GM19463 (cell line): Measurements from ENCODE around the gene KCNG4.
"Not testable (repeated sequence)": the region's sequence is repeated elsewhere in the genome, so short reads cannot be mapped to it uniquely, and the experiment has no call there.

Experiments
- ATAC-seq: cut with Tn5 transposase; IDR thresholded peaks from one replicate; pipeline ENCODE4 v1.9.1; 2021; ENCODE audit warnings: mild to moderate bottlenecking, moderate library complexity; ENCODE audit not compliant: unreplicated experiment

Gene KCNG4

GRCh38 chr16:84237994-84238750, 1.6 kb downstream of the KCNG4 start:
- no peak for ATAC-seq

GRCh38 chr16:84236671-84237070, 3.1 kb downstream of the KCNG4 start:
- no peak for ATAC-seq

- no peak for ATAC-seq
These were observed 5.2 kb downstream of the KCNG4 start for GRCh38 chr16:84234321-84235241.

- ATAC-seq: no peak
These were observed 6.1 kb downstream of the KCNG4 start for GRCh38 chr16:84233748-84234147.

- ATAC-seq: no peak
These were observed 6.8 kb downstream of the KCNG4 start for GRCh38 chr16:84232969-84233368.

GRCh38 chr16:84232060-84232459, 7.8 kb downstream of the KCNG4 start:
- no peak for ATAC-seq

GRCh38 chr16:84229471-84229870, 10.3 kb downstream of the KCNG4 start:
- ATAC-seq: no peak

GRCh38 chr16:84228256-84228838, 11.5 kb downstream of the KCNG4 start:
- no peak for ATAC-seq

- no peak for ATAC-seq
These were observed 12.3 kb downstream of the KCNG4 start for GRCh38 chr16:84227548-84227947.

- no peak for ATAC-seq
These were observed 13.8 kb downstream of the KCNG4 start for GRCh38 chr16:84226026-84226425.

- ATAC-seq: no peak
These were observed 14.2 kb downstream of the KCNG4 start for GRCh38 chr16:84225571-84225970.

- no peak for ATAC-seq
These were observed 14.7 kb downstream of the KCNG4 start for GRCh38 chr16:84225126-84225525.

- no peak for ATAC-seq
These were observed 15.3 kb downstream of the KCNG4 start for GRCh38 chr16:84224554-84224953.

GRCh38 chr16:84223456-84223855, 16.4 kb downstream of the KCNG4 start:
- no peak for ATAC-seq

- no peak for ATAC-seq
These were observed 19.0 kb downstream of the KCNG4 start for GRCh38 chr16:84220851-84221250.

GRCh38 chr16:84218956-84219355, 20.9 kb downstream of the KCNG4 start:
- no peak for ATAC-seq

- no peak for ATAC-seq
These were observed 21.5 kb downstream of the KCNG4 start for GRCh38 chr16:84218176-84218823.

- not testable (repeated sequence) for ATAC-seq
These were observed 23.7 kb downstream of the KCNG4 start for GRCh38 chr16:84216144-84216543.

- ATAC-seq: no peak
These were observed 24.3 kb downstream of the KCNG4 start for GRCh38 chr16:84215531-84215930.

- ATAC-seq: no peak
These were observed 25.3 kb downstream of the KCNG4 start for GRCh38 chr16:84214451-84215066.

GRCh38 chr16:84212631-84213030, 27.2 kb downstream of the KCNG4 start:
- no peak for ATAC-seq
